IMR-90 (cell line): Measurements from ENCODE around the gene PLPP1. TPM values are rescaled to one million over a fixed set of nuclear protein-coding genes. Genes with fewer than 3 reads are reported as not detected.

ENCODE experiments used
- ATAC-seq: fragments of 200-7000 bp; cut with Tn5 transposase; 2 replicates; pipeline ENCODE4 v1.9.1; 2020; ENCODE audit warnings: low read depth, mild to moderate bottlenecking, moderate library complexity
- BruUV-seq: library from RNA; stranded (reverse); fragments of 400-500 nt; replicated peaks from 2 replicates; lab custom pipeline; 2021; lab: Mats Ljungman, UMichigan
- CTCF ChIA-PET: fragments of 300-600 bp; formaldehyde crosslinking; extraction: SDS; loops from one replicate; lab custom pipeline; 2021; ENCODE audit warnings: antibody characterized with exemption; lab: Yijun Ruan, JAX
- POLR2A ChIA-PET: fragments of 300-600 bp; sonication (Branson Sonifier 250); formaldehyde crosslinking; loops from one replicate; lab custom pipeline; 2022; ENCODE audit warnings: antibody characterized with exemption; ENCODE audit not compliant: unreplicated experiment; lab: Charles Lee
- DNase-seq: peaks from one replicate; pipeline ENCODE4 v3.0.0; 2013
- H2AFZ ChIP-seq: replicated peaks from 2 replicates; pipeline ENCODE3; 2013; ENCODE audit warnings: low read length, mild to moderate bottlenecking; ENCODE audit not compliant: poor library complexity
- H2AK5ac ChIP-seq: 2 replicates; pipeline ENCODE4 v1.6.1; 2013; ENCODE audit warnings: low read depth, low read length, inconsistent platforms
- H2AK9ac ChIP-seq: replicated peaks from 2 replicates; pipeline ENCODE3; 2013; ENCODE audit warnings: mild to moderate bottlenecking, low read depth, low read length, moderate library complexity; ENCODE audit not compliant: poor library complexity
- H2BK120ac ChIP-seq: 2 replicates; pipeline ENCODE4 v1.6.1; 2013; ENCODE audit warnings: low read depth, low read length, inconsistent platforms
- H2BK15ac ChIP-seq: 3 replicates; pipeline ENCODE4 v1.6.1; 2013; ENCODE audit warnings: low read depth, low read length, inconsistent platforms
- H2BK20ac ChIP-seq: 2 replicates; pipeline ENCODE4 v1.6.1; 2013; ENCODE audit warnings: low read depth, mild to moderate bottlenecking, inconsistent platforms, low read length, moderate library complexity
- H2BK5ac ChIP-seq: 2 replicates; pipeline ENCODE4 v1.6.1; 2013; ENCODE audit warnings: mild to moderate bottlenecking, low read depth, low read length, inconsistent platforms; ENCODE audit not compliant: poor library complexity, severe bottlenecking
- H3K14ac ChIP-seq: replicated peaks from 2 replicates; pipeline ENCODE4 v1.6.1; 2013; ENCODE audit warnings: low read depth, low read length, inconsistent platforms
- H3K18ac ChIP-seq: 2 replicates; pipeline ENCODE4 v1.6.1; 2013; ENCODE audit warnings: low read depth, low read length, control low read depth
- H3K23ac ChIP-seq: 2 replicates; pipeline ENCODE4 v1.6.1; 2013; ENCODE audit warnings: low read depth, low read length, inconsistent platforms
- H3K27ac ChIP-seq: 2 replicates; pipeline ENCODE4 v1.5.1; 2013; ENCODE audit warnings: mild to moderate bottlenecking, control low read depth, low read length; ENCODE audit not compliant: insufficient read depth
- H3K27me3 ChIP-seq: 2 replicates; pipeline ENCODE4 v1.6.1; 2013; ENCODE audit warnings: low read length; ENCODE audit not compliant: control insufficient read depth, insufficient read depth
- H3K36me3 ChIP-seq: 2 replicates; pipeline ENCODE4 v1.6.1; 2013; ENCODE audit warnings: low read length, mixed read lengths; ENCODE audit not compliant: control insufficient read depth, insufficient read depth
- H3K4ac ChIP-seq: 2 replicates; pipeline ENCODE4 v1.6.1; 2013; ENCODE audit warnings: low read depth, low read length, inconsistent platforms
- H3K4me1 ChIP-seq: 2 replicates; pipeline ENCODE4 v1.6.1; 2013; ENCODE audit warnings: low read length, mixed read lengths; ENCODE audit not compliant: control insufficient read depth, insufficient read depth
- H3K4me2 ChIP-seq: 2 replicates; pipeline ENCODE4 v1.6.1; 2013; ENCODE audit warnings: low read depth, mild to moderate bottlenecking, control low read depth, low read length, moderate library complexity
- H3K4me3 ChIP-seq: 2 replicates; pipeline ENCODE4 v1.5.1; 2013; ENCODE audit warnings: low read depth, mild to moderate bottlenecking, control low read depth, low read length, moderate library complexity; ENCODE audit not compliant: insufficient read depth
- H3K56ac ChIP-seq: 2 replicates; pipeline ENCODE4 v1.6.1; 2013; ENCODE audit warnings: low read length, inconsistent platforms; ENCODE audit not compliant: insufficient read depth; ENCODE audit errors: extremely low read depth
- H3K79me1 ChIP-seq, 2 experiments: 2 replicates each; pipeline ENCODE4 v1.6.1; 2013; ENCODE audit warnings: low read length in 2 of 2, inconsistent platforms in 1 of 2, low read depth in 1 of 2
- H3K9ac ChIP-seq: 2 replicates; pipeline ENCODE4 v1.6.1; 2013; ENCODE audit warnings: low read depth, low read length, control low read depth
- H3K9me1 ChIP-seq: 2 replicates; pipeline ENCODE4 v1.6.1; 2013; ENCODE audit warnings: low read length, inconsistent platforms; ENCODE audit not compliant: insufficient read depth
- H3K9me3 ChIP-seq: 2 replicates; pipeline ENCODE4 v1.6.1; 2013; ENCODE audit warnings: low read length; ENCODE audit not compliant: control insufficient read depth, insufficient read depth
- H4K20me1 ChIP-seq: 2 replicates; pipeline ENCODE4 v1.6.1; 2013; ENCODE audit warnings: low read length, inconsistent platforms; ENCODE audit not compliant: insufficient read depth
- H4K5ac ChIP-seq: 2 replicates; pipeline ENCODE4 v1.6.1; 2013; ENCODE audit warnings: mild to moderate bottlenecking, low read depth, low read length, control low read depth
- H4K8ac ChIP-seq, 2 experiments: 2 replicates each; pipeline ENCODE4 v1.6.1; 2013; ENCODE audit warnings: low read depth in 2 of 2, low read length in 2 of 2, control low read depth in 1 of 2, inconsistent platforms in 1 of 2
- H4K91ac ChIP-seq: 2 replicates; pipeline ENCODE4 v1.6.1; 2013; ENCODE audit warnings: low read depth, low read length, inconsistent platforms; ENCODE audit not compliant: insufficient read depth
- CEBPB ChIP-seq: IDR thresholded peaks from 2 replicates; pipeline ENCODE4 v1.6.1; 2012; ENCODE audit warnings: low read depth, low read length, improper control_type of control experiment
- CHD1 ChIP-seq: IDR thresholded peaks from 2 replicates; pipeline ENCODE4 v1.6.1; 2012; ENCODE audit warnings: low read depth, low read length, improper control_type of control experiment
- FOS ChIP-seq: fragments of 150-350 bp; IDR thresholded peaks from 2 replicates; pipeline ENCODE4 v1.6.1; 2016; ENCODE audit warnings: low read depth, low read length
- NFE2L2 ChIP-seq: fragments of 150-350 bp; IDR thresholded peaks from 2 replicates; pipeline ENCODE4 v1.6.1; 2016; ENCODE audit warnings: low read depth, mild to moderate bottlenecking, low read length
- WGBS, 2 experiments: methylation state at CpG; one replicate each; pipeline versions ENCODE4 v1.1.5 to v1.1.7; 2013; ENCODE audit warnings: missing lambda C conversion rate in 2 of 2; ENCODE audit not compliant: insufficient read length in 1 of 2; ENCODE audit errors: extremely low coverage in 2 of 2; 5-methylcytosine and 5-hydroxymethylcytosine counted together
- dilution Hi-C: fragments of 300-500 bp; cut with HindIII; formaldehyde crosslinking; loops from one replicate; pipeline ENCODE4 v1.14.3; 2018; ENCODE audit warnings: low sequenced_read_pairs; ENCODE audit not compliant: unreplicated experiment
- in situ Hi-C: fragments of 300-500 bp; cut with MboI; formaldehyde crosslinking; loops from 3 replicates; pipeline ENCODE4 v1.14.3; 2019; ENCODE audit warnings: low sequenced_read_pairs, inconsistent platforms, mixed read lengths
- intact Hi-C: fragments of 100-400 bp; cut with micrococcal nuclease; formaldehyde crosslinking; loops from 2 replicates; pipeline ENCODE4 v1.10.0; 2022
- polyA plus RNA-seq, 3 experiments: library from polyadenylated mRNA; depleted of rRNA; stranded (reverse); fragments of >200 nt; gene quantifications; 2 replicates each; pipeline ENCODE4 v1.2.3, GENCODE V29; 2012; ENCODE audit warnings: low replicate concordance in 1 of 3
- total RNA-seq: library from RNA; depleted of rRNA; stranded (reverse); fragments of >200 nt; gene quantifications from 2 replicates; pipeline ENCODE4 v1.2.3, GENCODE V29; 2012
- TF ChIP-seq, protein P1 (sequence below): fragments of 150-350 bp; IDR thresholded peaks from 2 replicates; pipeline ENCODE4 v1.6.1; 2016; ENCODE audit warnings: low read depth, mild to moderate bottlenecking, low read length, moderate library complexity, borderline replicate concordance
- TF ChIP-seq, protein P2 (sequence below): fragments of 150-350 bp; IDR thresholded peaks from 2 replicates; pipeline ENCODE4 v1.6.1; 2017; ENCODE audit warnings: mild to moderate bottlenecking, antibody characterized with exemption, low read length, low read depth
- TF ChIP-seq, protein P3 (sequence below): conservative IDR thresholded peaks from 2 replicates; pipeline ENCODE4 v1.5.1; 2012; ENCODE audit warnings: mild to moderate bottlenecking, low read depth, low read length, improper control_type of control experiment

PLPP1 gene
- total and polyA plus RNA-seq, 2 of the 4 experiments (the other 2 are of a cell fraction) = 19.2 to 21.3 TPM

DNA sequence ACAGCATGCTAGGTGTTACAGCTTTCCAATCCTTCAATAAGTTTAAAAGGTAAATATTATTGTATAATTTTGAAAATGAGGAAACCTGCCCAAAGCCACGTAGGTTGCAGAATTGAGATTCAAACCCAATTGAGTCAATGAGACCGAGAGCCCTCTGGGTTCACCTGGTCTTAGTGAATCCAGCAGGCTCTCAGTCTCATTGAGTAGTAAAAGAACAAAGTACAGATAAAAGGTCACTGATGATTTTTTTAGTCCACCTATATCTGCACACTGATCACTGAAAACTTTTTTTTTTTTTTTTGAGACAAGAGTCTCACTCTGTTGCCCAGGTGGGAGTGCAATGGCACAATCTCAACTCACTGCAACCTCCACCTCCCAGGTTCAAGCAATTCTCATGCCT is 27.2 kb downstream of the PLPP1 start:
- H4K8ac ChIP-seq = no peak overlapping the region
- no peak overlapping the region for H2BK15ac ChIP-seq
- H2AK9ac ChIP-seq = no peak overlapping the region
- H3K9me3 ChIP-seq = no peaks in the 10 kb centered on the region
- H4K20me1 ChIP-seq = no peaks in the 10 kb centered on the region
- no peak for ATAC-seq
- DNase-seq = no peak
- no peak overlapping the region for H2BK120ac ChIP-seq
- no TSS peak for BruUV-seq
- intact Hi-C loops (no loop called here), in situ Hi-C loops (no loop called here), dilution Hi-C loops (no loop called here)
- 0 out of 2 replicates have a peak, but pooled peaks cover 3% of the 10 kb centered on the region for H3K9me1 ChIP-seq
- POLR2A ChIA-PET = no interaction called here
- no peaks in the 10 kb centered on the region for H3K36me3 ChIP-seq
- H2BK5ac ChIP-seq = no peak overlapping the region
- H3K4me1 ChIP-seq = peaks cover 4% of the 10 kb centered on the region
- 90% methylated on average over 2 of the region's 2 CpGs; no CpG with 5 or more reads in 1 of the 2 experiments for WGBS, 2 experiments
- H3K4me3 ChIP-seq = no peak overlapping the region
- TF ChIP-seq CEBPB (no peak), CHD1 (no peak), NFE2L2 (no peak), FOS (no peak)
- TF ChIP-seq, protein P1, sequence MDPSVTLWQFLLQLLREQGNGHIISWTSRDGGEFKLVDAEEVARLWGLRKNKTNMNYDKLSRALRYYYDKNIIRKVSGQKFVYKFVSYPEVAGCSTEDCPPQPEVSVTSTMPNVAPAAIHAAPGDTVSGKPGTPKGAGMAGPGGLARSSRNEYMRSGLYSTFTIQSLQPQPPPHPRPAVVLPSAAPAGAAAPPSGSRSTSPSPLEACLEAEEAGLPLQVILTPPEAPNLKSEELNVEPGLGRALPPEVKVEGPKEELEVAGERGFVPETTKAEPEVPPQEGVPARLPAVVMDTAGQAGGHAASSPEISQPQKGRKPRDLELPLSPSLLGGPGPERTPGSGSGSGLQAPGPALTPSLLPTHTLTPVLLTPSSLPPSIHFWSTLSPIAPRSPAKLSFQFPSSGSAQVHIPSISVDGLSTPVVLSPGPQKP = no peak
- TF ChIP-seq, protein P2, sequence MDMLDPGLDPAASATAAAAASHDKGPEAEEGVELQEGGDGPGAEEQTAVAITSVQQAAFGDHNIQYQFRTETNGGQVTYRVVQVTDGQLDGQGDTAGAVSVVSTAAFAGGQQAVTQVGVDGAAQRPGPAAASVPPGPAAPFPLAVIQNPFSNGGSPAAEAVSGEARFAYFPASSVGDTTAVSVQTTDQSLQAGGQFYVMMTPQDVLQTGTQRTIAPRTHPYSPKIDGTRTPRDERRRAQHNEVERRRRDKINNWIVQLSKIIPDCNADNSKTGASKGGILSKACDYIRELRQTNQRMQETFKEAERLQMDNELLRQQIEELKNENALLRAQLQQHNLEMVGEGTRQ = no peak
- TF ChIP-seq, protein P3, sequence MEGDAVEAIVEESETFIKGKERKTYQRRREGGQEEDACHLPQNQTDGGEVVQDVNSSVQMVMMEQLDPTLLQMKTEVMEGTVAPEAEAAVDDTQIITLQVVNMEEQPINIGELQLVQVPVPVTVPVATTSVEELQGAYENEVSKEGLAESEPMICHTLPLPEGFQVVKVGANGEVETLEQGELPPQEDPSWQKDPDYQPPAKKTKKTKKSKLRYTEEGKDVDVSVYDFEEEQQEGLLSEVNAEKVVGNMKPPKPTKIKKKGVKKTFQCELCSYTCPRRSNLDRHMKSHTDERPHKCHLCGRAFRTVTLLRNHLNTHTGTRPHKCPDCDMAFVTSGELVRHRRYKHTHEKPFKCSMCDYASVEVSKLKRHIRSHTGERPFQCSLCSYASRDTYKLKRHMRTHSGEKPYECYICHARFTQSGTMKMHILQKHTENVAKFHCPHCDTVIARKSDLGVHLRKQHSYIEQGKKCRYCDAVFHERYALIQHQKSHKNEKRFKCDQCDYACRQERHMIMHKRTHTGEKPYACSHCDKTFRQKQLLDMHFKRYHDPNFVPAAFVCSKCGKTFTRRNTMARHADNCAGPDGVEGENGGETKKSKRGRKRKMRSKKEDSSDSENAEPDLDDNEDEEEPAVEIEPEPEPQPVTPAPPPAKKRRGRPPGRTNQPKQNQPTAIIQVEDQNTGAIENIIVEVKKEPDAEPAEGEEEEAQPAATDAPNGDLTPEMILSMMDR = no peak
- H3K56ac ChIP-seq = no peak overlapping the region
- H3K9ac ChIP-seq = no peak overlapping the region
- CTCF ChIA-PET = no interaction called here
- no peak overlapping the region for H3K4me2 ChIP-seq
- H3K23ac ChIP-seq = no peak overlapping the region
- H3K14ac ChIP-seq = no peak overlapping the region
- H4K91ac ChIP-seq = no peak overlapping the region
- no peak overlapping the region for H3K27ac ChIP-seq
- H3K4ac ChIP-seq = no peak overlapping the region
- H4K5ac ChIP-seq = no peak overlapping the region
- H2AK5ac ChIP-seq = no peak overlapping the region
- no peak overlapping the region for H3K18ac ChIP-seq
- no peak overlapping the region for H2AFZ ChIP-seq
- H2BK20ac ChIP-seq = no peak overlapping the region
- peaks cover 9 to 11% of the 10 kb centered on the region in 2 experiments; a peak in 2 of 4 replicates for H3K79me1 ChIP-seq
- no peaks in the 10 kb centered on the region for H3K27me3 ChIP-seq
